HFF-Myc (cell line): Measurements from ENCODE around the gene SLC16A10.

Experiments
- DNase-seq: peaks from one replicate; pipeline ENCODE4 v3.0.0-alpha.2; 2011; ENCODE audit warnings: low read depth; ENCODE audit errors: extremely low read depth
- H3K4me3 ChIP-seq: replicated peaks from 2 replicates; pipeline ENCODE4 v1.5.1; 2011; ENCODE audit warnings: low read depth, mild to moderate bottlenecking, control low read depth, low read length
- CTCF ChIP-seq: IDR thresholded peaks from 2 replicates; pipeline ENCODE4 v1.5.1; 2012; ENCODE audit warnings: mild to moderate bottlenecking, low read depth, low read length, control low read depth; ENCODE audit errors: missing control alignments

Gene SLC16A10

GRCh38 chr6:111219785-111220184 is 132.5 kb downstream of the SLC16A10 start:
- no peak overlapping the region for H3K4me3 ChIP-seq
- DNase-seq = no peak
- no peak for TF ChIP-seq CTCF

- no peak for DNase-seq
- TF ChIP-seq CTCF = no peak
Observed at GRCh38 chr6:111220383-111221031, 133.2 kb downstream of the SLC16A10 start.

DNA sequence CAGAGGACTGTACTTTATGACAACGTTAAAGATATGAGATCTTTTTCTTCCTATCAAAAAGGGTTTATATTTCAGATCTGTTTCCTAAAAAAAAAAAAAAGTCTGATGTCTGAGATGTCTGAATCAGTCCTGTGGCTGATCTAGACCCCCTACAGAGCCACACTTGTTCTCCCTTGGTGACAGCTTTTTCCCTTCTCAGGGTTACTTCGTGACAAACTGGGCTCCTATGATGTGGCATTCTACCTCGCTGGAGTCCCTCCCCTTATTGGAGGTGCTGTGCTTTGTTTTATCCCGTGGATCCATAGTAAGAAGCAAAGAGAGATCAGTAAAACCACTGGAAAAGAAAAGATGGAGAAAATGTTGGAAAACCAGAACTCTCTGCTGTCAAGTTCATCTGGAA is 134.5 kb downstream of the SLC16A10 start:
- H3K4me3 ChIP-seq = no peak overlapping the region
- DNase-seq = no peak
- TF ChIP-seq CTCF = no peak

More at GRCh38 chr6:111220383-111221031, 133.2 kb downstream of the SLC16A10 start:
- H3K4me3 ChIP-seq = no peak overlapping the region

GRCh38 chr6:111222341-111222740 is 135.0 kb downstream of the SLC16A10 start:
- no peak for DNase-seq
- H3K4me3 ChIP-seq = no peak overlapping the region
- no peak for TF ChIP-seq CTCF

GRCh38 chr6:111228094-111228493 is 140.8 kb downstream of the SLC16A10 start:
- no peak for TF ChIP-seq CTCF
- no peak for DNase-seq
- no peak overlapping the region for H3K4me3 ChIP-seq

- TF ChIP-seq CTCF = no peak
- DNase-seq = no peak
- no peak overlapping the region for H3K4me3 ChIP-seq
Observed at GRCh38 chr6:111230351-111231089, 143.2 kb downstream of the SLC16A10 start.
